ENCODE measurements around the gene THSD7A. TPM values are rescaled to one million over a fixed set of nuclear protein-coding genes. Genes with fewer than 3 reads are reported as not detected.

Gene THSD7A
- total and polyA plus RNA-seq, 2 of the 13 experiments (the other 11 are each of a cell fraction or from before 2014, with no cell fraction given) = 0.01 to 0.07 TPM

DNA sequence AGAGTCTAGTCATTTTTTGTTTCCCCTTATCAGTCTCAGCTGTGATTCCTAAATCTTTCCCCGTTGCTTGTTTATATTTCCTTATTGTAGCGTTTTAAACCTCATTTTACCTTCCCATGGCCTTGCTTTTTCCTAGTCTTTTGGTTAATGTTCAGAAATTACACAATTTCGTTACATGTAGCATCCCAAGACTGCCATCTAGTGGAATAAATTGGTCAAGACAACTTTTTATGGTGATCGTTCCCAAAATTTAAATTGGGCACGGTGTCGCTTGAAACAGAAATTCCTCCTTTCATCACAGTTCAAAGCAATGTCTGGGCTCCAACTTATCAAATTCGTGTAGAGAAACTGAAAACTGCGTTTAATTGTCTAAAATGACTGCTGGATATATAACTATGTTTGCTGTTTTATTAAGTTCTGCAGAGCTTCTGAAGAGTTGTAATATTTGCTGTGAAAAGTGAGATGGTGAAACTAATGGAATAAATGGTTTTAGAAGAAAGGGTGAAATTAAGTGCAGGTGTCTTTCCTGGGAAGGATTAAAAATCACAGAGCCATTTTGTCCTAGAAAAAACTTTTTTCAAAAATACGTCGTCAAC, 488.1 kb downstream of the THSD7A start (continued):
- TF ChIP-seq, protein P1, sequence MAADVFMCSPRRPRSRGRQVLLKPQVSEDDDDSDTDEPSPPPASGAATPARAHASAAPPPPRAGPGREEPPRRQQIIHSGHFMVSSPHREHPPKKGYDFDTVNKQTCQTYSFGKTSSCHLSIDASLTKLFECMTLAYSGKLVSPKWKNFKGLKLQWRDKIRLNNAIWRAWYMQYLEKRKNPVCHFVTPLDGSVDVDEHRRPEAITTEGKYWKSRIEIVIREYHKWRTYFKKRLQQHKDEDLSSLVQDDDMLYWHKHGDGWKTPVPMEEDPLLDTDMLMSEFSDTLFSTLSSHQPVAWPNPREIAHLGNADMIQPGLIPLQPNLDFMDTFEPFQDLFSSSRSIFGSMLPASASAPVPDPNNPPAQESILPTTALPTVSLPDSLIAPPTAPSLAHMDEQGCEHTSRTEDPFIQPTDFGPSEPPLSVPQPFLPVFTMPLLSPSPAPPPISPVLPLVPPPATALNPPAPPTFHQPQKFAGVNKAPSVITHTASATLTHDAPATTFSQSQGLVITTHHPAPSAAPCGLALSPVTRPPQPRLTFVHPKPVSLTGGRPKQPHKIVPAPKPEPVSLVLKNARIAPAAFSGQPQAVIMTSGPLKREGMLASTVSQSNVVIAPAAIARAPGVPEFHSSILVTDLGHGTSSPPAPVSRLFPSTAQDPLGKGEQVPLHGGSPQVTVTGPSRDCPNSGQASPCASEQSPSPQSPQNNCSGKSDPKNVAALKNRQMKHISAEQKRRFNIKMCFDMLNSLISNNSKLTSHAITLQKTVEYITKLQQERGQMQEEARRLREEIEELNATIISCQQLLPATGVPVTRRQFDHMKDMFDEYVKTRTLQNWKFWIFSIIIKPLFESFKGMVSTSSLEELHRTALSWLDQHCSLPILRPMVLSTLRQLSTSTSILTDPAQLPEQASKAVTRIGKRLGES (CRISPR knock-in tag; IDR thresholded peaks at IDR 0.05; ENCODE audit: borderline replicate concordance) = no peak
- TF ChIP-seq KMT2B (CRISPR knock-in tag; IDR thresholded peaks at IDR 0.05) = no peak
- TF ChIP-seq, protein P2, sequence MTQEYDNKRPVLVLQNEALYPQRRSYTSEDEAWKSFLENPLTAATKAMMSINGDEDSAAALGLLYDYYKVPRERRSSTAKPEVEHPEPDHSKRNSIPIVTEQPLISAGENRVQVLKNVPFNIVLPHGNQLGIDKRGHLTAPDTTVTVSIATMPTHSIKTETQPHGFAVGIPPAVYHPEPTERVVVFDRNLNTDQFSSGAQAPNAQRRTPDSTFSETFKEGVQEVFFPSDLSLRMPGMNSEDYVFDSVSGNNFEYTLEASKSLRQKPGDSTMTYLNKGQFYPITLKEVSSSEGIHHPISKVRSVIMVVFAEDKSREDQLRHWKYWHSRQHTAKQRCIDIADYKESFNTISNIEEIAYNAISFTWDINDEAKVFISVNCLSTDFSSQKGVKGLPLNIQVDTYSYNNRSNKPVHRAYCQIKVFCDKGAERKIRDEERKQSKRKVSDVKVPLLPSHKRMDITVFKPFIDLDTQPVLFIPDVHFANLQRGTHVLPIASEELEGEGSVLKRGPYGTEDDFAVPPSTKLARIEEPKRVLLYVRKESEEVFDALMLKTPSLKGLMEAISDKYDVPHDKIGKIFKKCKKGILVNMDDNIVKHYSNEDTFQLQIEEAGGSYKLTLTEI (CRISPR knock-in tag; conservative IDR thresholded peaks at IDR 0.05) = no peak
- TF ChIP-seq, protein P3, sequence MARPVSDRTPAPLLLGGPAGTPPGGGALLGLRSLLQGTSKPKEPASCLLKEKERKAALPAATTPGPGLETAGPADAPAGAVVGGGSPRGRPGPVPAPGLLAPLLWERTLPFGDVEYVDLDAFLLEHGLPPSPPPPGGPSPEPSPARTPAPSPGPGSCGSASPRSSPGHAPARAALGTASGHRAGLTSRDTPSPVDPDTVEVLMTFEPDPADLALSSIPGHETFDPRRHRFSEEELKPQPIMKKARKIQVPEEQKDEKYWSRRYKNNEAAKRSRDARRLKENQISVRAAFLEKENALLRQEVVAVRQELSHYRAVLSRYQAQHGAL (CRISPR knock-in tag; IDR thresholded peaks at IDR 0.05; ENCODE audit: not compliant biosample characterization) = no peak
- no peak for TF ChIP-seq GFI1 (CRISPR knock-in tag; IDR thresholded peaks at IDR 0.05; ENCODE audit: borderline replicate concordance)
- TF ChIP-seq, protein P4, sequence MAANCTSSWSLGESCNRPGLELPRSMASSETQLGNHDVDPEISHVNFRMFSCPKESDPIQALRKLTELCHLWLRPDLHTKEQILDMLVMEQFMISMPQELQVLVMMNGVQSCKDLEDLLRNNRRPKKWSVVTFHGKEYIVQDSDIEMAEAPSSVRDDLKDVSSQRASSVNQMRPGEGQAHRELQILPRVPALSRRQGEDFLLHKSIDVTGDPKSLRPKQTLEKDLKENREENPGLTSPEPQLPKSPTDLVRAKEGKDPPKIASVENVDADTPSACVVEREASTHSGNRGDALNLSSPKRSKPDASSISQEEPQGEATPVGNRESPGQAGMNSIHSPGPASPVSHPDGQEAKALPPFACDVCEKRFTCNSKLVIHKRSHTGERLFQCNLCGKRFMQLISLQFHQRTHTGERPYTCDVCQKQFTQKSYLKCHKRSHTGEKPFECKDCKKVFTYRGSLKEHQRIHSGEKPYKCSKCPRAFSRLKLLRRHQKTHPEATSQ (CRISPR knock-in tag; IDR thresholded peaks at IDR 0.05; ENCODE audit: borderline replicate concordance) = no peak
- TF ChIP-seq CBX2 (IDR thresholded peaks at IDR 0.05; ENCODE audit: low read depth, low read length) = no peak
- no peak for TF ChIP-seq CBX2 (CRISPR knock-in tag; IDR thresholded peaks at IDR 0.05; ENCODE audit: low read depth)
- no peak for TF ChIP-seq ERF (CRISPR knock-in tag; IDR thresholded peaks at IDR 0.05)
- TF ChIP-seq HDAC2 (CRISPR knock-in tag; IDR thresholded peaks at IDR 0.05) = no peak
- no peak for TF ChIP-seq EED (CRISPR knock-in tag; IDR thresholded peaks at IDR 0.05)
